Stimulated activated CD8-positive, alpha-beta memory T cell treated with anti-CD3 and anti-CD28 coated beads, Interleukin-7, amount 100 ng/mL, for 4 hours (primary cell): ENCODE data around the gene AGAP2.
"Not testable (repeated sequence)": the region's sequence is repeated elsewhere in the genome, so short reads cannot be mapped to it uniquely, and the experiment has no call there.

Source experiments
- DNase-seq, 2 donors: peaks; one replicate each; pipeline ENCODE4 v3.0.0-alpha.2; 2020; ENCODE audit warnings: low read depth in 2 of 2

Gene AGAP2

DNA sequence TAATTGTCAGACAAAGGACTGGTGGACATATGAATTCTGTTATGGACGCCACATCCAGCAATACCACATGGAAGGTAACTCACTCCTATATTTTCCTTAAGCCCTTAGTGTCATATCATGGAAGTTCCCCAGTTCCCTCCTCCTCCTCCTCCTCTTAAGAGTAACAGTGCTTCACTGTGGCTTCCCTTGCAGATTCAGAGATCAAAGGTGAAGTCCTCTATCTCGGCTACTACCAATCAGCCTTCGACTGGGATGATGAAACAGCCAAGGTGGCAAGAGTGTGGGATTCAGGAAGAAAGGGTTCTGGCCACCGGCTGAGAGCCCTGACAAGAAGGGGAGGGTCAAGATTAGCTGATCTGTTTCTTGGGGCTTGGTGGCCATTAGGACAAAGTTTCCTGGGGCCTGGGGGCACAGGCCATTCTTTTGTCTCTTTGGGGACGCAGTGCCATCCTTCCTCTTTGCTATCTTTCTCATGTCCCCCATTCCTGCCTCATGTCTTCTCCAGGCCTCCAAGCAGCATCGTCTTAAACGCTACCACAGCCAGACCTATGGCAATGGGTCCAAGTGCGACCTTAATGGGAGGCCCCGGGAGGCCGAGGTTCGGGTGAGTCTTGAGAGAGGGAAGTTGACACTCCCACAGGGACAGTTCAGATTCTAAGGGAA, 42.6 kb downstream of the AGAP2 start:
- DNase-seq: no peak

DNA sequence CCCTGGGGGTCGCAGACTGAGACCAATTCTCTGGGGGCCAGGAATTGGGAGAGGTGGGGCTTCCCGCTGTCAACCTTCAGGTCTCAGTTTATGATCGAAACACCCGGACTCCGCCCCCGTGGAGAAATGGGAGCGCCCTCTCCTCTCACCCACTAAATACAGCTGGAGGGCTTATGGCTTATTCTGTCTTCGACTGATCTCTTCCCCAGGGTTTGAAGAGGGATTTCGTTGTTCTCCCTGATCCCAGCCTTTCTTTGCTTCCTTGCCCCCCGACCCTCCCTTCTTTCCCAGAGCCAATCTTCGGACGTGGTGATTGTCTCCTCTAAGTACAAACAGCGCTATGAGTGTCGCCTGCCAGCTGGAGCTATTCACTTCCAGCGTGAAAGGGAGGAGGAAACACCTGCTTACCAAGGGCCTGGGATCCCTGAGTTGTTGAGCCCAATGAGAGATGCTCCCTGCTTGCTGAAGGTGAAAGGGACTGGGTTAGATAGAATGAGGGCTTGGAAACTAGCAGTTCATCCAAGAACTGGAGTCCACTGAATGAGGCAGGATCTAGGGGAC, 44.0 kb downstream of the AGAP2 start:
- no peak for DNase-seq

DNA sequence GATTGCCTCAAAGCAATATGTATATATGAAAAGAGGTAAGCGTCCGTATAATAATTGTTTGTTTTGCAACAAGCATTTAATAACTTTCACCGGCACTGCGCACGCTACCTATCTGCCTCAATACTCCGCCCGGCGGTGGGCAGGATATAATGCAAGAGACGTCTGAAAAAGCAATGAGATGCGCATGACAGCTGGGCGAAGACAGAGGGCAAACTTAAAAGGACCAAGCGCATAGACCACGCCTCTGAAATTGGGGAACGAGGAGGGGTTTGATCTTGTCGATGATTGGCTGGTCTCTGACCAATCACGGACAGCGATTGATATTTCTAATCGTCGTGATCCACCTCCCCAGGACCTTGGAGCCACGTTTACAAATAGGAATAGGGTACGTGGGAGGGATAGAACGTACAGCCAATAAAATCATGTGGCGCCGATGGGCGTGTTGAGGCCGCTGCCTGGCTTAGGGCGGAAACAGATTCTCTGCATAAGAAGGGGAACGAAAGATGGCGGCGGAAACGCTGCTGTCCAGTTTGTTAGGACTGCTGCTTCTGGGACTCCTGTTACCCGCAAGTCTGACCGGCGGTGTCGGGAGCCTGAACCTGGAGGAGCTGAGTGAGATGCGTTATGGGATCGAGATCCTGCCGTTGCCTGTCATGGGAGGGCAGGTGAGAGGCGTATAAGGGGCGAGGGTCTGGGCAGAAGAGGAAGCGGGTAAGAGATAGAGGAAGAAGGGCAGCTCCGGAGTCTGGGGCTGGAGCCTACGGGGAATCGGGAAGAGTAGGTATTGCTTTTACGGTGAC, 44.7 kb downstream of the AGAP2 start, which contains the start of gene OS9:
Gene OS9 (plus strand): TSS at position 474 of the 800 bp plus-strand sequence. CDS start 30 bp downstream, at position 504.
- DNase-seq: peak; percentile 89 to 98

DNA sequence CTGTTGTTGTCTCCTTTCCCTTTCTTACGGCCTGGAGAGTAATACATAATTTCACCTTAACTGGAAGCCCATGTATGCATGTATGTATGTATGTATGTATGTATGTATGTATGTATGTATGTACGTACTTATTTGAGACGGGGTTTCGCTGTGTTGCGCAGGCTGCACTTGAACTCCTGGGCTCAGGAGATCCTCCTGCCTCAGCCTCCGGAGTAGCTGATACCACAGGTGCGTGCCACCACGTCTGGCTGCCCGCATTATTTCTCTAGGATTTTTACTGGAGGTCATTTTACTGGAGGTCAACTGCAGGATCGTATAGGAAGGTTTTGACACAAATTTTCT, 45.3 kb downstream of the AGAP2 start:
- peak in 1 of 2 donors; percentile 2 for DNase-seq

DNA sequence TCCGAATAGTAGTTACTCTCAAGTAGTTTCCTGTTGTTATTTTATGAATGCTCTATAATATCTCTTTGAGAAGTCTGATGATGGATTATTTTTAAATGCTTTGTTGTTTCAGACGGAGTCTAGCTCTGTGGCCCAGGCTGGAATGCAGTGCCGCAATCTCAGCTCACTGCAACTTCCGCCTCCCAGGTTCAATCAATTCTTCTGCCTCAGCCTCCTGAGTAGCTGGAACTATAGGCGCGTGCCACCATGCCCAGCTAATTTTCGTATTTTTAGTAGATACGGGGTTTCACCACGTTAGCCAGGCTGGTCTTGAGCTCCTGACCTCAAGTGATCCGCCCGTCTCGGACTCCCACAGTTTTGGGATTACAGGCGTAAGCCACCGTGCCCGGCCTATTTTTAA, 46.0 kb downstream of the AGAP2 start:
- no peak for DNase-seq

DNA sequence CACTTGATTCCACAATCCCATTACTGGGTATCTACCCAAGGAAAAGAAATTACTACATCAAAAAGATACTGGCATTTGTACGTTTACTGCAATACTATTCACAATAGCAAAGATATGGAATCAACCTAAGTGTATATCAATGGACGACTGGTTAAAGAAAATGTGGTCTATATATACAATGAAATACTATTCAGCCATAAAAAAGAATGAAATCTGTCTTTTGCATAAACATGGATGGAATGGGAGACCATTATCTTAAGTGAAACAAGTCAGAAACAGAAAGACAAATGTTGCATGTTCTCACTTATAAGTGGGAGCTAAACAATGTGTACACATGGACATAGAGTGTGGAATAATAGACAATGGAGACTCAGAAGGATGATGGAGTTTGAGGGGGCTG, 49.6 kb downstream of the AGAP2 start:
- DNase-seq: no peak

DNA sequence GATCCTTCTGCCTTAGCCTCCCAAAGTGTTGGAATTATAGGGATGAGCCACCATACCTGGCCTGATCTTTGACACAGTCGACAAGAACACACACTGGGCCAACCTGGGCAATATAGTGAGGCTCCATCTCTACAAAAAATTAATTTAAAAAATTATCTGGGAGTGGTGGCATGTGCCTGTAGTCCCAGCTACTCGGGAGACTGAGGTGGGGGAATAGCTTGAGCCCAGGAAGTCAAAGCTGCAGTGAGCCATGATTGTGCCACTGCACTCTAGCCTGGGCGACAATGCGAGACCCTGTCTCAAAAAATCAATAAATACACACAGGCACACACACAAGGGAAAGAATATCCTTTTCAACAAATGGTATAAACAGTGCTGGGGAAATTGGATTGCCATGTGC, 50.7 kb downstream of the AGAP2 start:
- DNase-seq: no peak

DNA sequence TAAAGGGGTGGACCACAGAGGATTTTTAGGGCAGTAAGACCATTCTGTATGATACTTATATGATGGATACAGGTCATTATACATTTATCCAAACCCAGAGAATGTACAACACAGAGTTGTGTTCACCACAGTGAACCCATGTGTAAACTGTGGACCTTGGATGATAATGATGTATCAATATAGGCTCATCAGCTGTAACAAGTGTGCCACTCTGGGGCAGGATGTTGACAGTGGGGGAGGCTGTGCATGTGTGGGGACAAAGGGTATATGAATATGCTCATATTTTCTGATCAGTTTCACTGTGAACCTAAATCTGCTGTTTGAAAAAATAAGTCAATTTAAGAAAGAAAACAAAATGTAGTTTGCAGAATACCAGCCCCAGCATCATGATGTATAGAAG, 58.8 kb downstream of the AGAP2 start:
- no peak for DNase-seq

DNA sequence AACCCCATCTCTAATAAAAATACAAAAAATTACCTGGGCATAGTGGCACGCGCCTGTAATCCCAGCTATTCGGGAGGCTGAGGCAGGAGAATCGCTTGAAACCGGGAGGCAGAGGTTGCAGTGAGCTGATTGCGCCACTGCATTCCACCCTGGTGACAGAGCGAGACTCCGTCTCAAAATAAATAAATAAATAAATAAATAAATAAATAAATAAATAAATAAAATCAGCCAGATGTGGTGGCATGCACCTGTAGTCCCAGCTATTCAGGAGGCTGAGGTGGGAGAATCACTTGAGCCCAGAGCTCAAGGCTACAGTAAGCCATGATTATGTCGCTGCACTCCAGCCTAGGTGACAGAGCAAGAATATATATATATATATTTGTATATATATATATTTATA, 60.6 kb downstream of the AGAP2 start:
- DNase-seq: not testable (repeated sequence)

DNA sequence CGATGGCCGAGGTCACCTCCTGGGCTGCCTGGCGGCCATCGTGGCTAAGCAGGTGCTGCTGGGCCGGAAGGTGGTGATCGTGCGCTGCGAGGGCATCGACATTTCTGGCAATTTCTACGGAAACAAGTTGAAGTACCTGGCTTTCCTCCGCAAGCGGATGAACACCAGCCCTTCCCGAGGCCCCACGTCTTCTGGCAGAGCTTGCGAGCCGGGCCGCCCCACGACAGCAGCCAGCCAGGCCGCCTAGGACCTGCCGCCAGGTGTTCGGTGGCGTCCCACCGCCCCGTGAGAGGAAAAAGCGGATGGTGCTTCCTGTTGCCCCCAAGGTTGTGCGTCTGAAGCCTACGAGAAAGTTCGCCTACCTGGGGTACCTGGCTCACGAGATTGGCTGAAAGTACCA, 63.9 kb downstream of the AGAP2 start:
- DNase-seq: no peak
